Tibial artery (tissue), 4 donors: ENCODE measurements around the gene MAK.
"Not testable (repeated sequence)": the region's sequence is repeated elsewhere in the genome, so short reads cannot be mapped to it uniquely, and the experiment has no call there.

Experiments
- DNase-seq, 2 donors: peaks; one replicate each; pipeline ENCODE4 v3.0.0-alpha.2; 2019
- H3K27ac ChIP-seq, 2 donors: fragments of 200-600 bp; sonication (generic) in 1 of 2; 1 replicate in 1 of 2; 2 replicates in 1 of 2; pipeline ENCODE4 v1.5.1; 2018 to 2019; ENCODE audit warnings: mild to moderate bottlenecking in 1 of 2
- H3K27me3 ChIP-seq, 2 donors: fragments of 200-600 bp; sonication (generic) in 1 of 2; one replicate each; pipeline versions ENCODE4 v1.5.1 to v1.6.0; 2016 to 2019
- H3K36me3 ChIP-seq, 3 donors: fragments of 200-600 bp; sonication (generic) in 2 of 3; one replicate each; pipeline ENCODE4 v1.5.1; 2016 to 2019; ENCODE audit warnings: mild to moderate bottlenecking in 2 of 3
- H3K4me1 ChIP-seq, 4 donors: fragments of 200-600 bp; sonication (generic) in 2 of 4; 1 replicate in 3 of 4; 2 replicates in 1 of 4; pipeline ENCODE4 v1.5.1; 2016 to 2019
- H3K4me3 ChIP-seq, 2 donors: fragments of 200-600 bp; sonication (generic) in 1 of 2; 1 replicate in 1 of 2; 2 replicates in 1 of 2; pipeline ENCODE4 v1.5.1; 2018 to 2019; ENCODE audit warnings: mild to moderate bottlenecking in 2 of 2
- H3K9me3 ChIP-seq, 3 donors: fragments of 200-600 bp; sonication (generic) in 1 of 3; one replicate each; pipeline ENCODE4 v1.5.1; 2016 to 2019
- CTCF ChIP-seq, 2 experiments: fragments of 200-600 bp in 1 of 2; fragments of 450-650 bp in 1 of 2; IDR thresholded peaks; one replicate each; pipeline ENCODE4 v1.5.1; 2017 to 2019; ENCODE audit warnings: antibody characterized with exemption in 2 of 2, mild to moderate bottlenecking in 1 of 2, moderate library complexity in 1 of 2
- intact Hi-C: fragments of 100-400 bp; cut with DNase I; formaldehyde crosslinking; loops from one replicate; pipeline ENCODE4 v1.15.0; 2023; ENCODE audit warnings: low total_unique reads

MAK gene

GRCh38 chr6:10882657-10883171 is 44.4 kb upstream of the MAK start:
- peaks cover 0 to 35% (median 21%) of the 10 kb centered on the region in 4 donors for H3K4me1 ChIP-seq
- H3K27me3 ChIP-seq = peaks cover 0 to 76% of the 10 kb centered on the region in 2 donors
- intact Hi-C loops = no loop called here
- H3K9me3 ChIP-seq = no peaks in the 10 kb centered on the region
- H3K4me3 ChIP-seq = no peak overlapping the region
- H3K27ac ChIP-seq = no peak overlapping the region
- no peak for TF ChIP-seq CTCF (IDR thresholded peaks at IDR 0.05)
- H3K36me3 ChIP-seq = no peaks in the 10 kb centered on the region
- DNase-seq = no peak

GRCh38 chr6:10882253-10882630 is 43.9 kb upstream of the MAK start:
- H3K4me3 ChIP-seq, H3K36me3 ChIP-seq, H3K27ac ChIP-seq, H3K9me3 ChIP-seq, DNase-seq, intact Hi-C loops: not testable (repeated sequence)
- peaks cover 0 to 71% of the 10 kb centered on the region in 2 donors for H3K27me3 ChIP-seq
- peaks cover 0 to 35% (median 20%) of the 10 kb centered on the region in 4 donors for H3K4me1 ChIP-seq

GRCh38 chr6:10880366-10880765 is 42.0 kb upstream of the MAK start:
- DNase-seq = no peak
- peaks cover 0 to 52% of the 10 kb centered on the region in 2 donors for H3K27me3 ChIP-seq
- intact Hi-C loops = no loop called here
- H3K4me3 ChIP-seq = no peak overlapping the region
- H3K9me3 ChIP-seq = no peaks in the 10 kb centered on the region
- H3K36me3 ChIP-seq = no peaks in the 10 kb centered on the region
- no peak overlapping the region for H3K27ac ChIP-seq
- TF ChIP-seq CTCF (IDR thresholded peaks at IDR 0.05) = no peak
- peaks cover 0 to 23% (median 14%) of the 10 kb centered on the region in 4 donors for H3K4me1 ChIP-seq

- peaks cover 0 to 30% of the 10 kb centered on the region in 2 donors for H3K27me3 ChIP-seq
- no peaks in the 10 kb centered on the region for H3K9me3 ChIP-seq
- no peak for TF ChIP-seq CTCF (IDR thresholded peaks at IDR 0.05)
- H3K27ac ChIP-seq = no peak overlapping the region
- H3K4me3 ChIP-seq = no peak overlapping the region
- no peak for DNase-seq
- intact Hi-C loops = no loop called here
- H3K4me1 ChIP-seq = peaks cover 0 to 13% (median 9%) of the 10 kb centered on the region in 4 donors
- no peaks in the 10 kb centered on the region for H3K36me3 ChIP-seq
Measured at GRCh38 chr6:10877871-10878270, 39.5 kb upstream of the MAK start.

- TF ChIP-seq CTCF (IDR thresholded peaks at IDR 0.05) = no peak
Measured at GRCh38 chr6:10877012-10877411, 38.7 kb upstream of the MAK start.

GRCh38 chr6:10875026-10875425 is 36.7 kb upstream of the MAK start:
- DNase-seq = no peak
- no peak for TF ChIP-seq CTCF (IDR thresholded peaks at IDR 0.05)
- H3K4me3 ChIP-seq = no peak overlapping the region
- H3K9me3 ChIP-seq = no peaks in the 10 kb centered on the region
- intact Hi-C loops = no loop called here
- no peaks in the 10 kb centered on the region for H3K36me3 ChIP-seq
- H3K4me1 ChIP-seq = no peaks in the 10 kb centered on the region
- no peak overlapping the region for H3K27ac ChIP-seq
- H3K27me3 ChIP-seq = peaks cover 0 to 3% of the 10 kb centered on the region in 2 donors

More at GRCh38 chr6:10877012-10877411, 38.7 kb upstream of the MAK start:
- Histone ChIP-seq H3K4me3 (no peak overlapping the region), H3K36me3 (no peaks in the 10 kb centered on the region), H3K27ac (no peak overlapping the region), H3K27me3 (peaks cover 0 to 21% of the 10 kb centered on the region in 2 donors), H3K4me1 (peaks cover 0 to 6% (median 5%) of the 10 kb centered on the region in 4 donors), H3K9me3 (no peaks in the 10 kb centered on the region)
- DNase-seq = no peak
- intact Hi-C loops = no loop called here
